ENCODE measurements around the gene GRM4. TPM values are rescaled to one million over a fixed set of nuclear protein-coding genes. Genes with fewer than 3 reads are reported as not detected.

The GRM4 gene
- total RNA-seq, 4 donors from 2014 or later = not detected

GRCh38 chr6:34157851-34158250 is 12.0 kb upstream of the GRM4 start:
- 65 to 67% methylated on average over 6 of the region's 6 CpGs for WGBS, 2 donors
- peaks cover 0 to 18% (median 17%) of the 10 kb centered on the region in 3 donors for H3K9me3 ChIP-seq
- peaks cover 6 to 11% (median 8%) of the 10 kb centered on the region in 3 donors for H3K4me1 ChIP-seq
- no peaks in the 10 kb centered on the region for H3K36me3 ChIP-seq
- H3K27ac ChIP-seq = no peak overlapping the region
- TF ChIP-seq CTCF (IDR thresholded peaks at IDR 0.05) (no peak), POLR2A (IDR thresholded peaks at IDR 0.05) (no peak)
- H3K27me3 ChIP-seq = peaks cover 0 to 40% (median 10%) of the 10 kb centered on the region in 4 donors
- no peak overlapping the region for H3K4me3 ChIP-seq
- DNase-seq = no peak
- intact Hi-C loops (cut with DNase I) = loop anchor here (10.0 kb wide), 1 partner anchor 393 kb away; no protein-coding TSS in a partner anchor

DNA sequence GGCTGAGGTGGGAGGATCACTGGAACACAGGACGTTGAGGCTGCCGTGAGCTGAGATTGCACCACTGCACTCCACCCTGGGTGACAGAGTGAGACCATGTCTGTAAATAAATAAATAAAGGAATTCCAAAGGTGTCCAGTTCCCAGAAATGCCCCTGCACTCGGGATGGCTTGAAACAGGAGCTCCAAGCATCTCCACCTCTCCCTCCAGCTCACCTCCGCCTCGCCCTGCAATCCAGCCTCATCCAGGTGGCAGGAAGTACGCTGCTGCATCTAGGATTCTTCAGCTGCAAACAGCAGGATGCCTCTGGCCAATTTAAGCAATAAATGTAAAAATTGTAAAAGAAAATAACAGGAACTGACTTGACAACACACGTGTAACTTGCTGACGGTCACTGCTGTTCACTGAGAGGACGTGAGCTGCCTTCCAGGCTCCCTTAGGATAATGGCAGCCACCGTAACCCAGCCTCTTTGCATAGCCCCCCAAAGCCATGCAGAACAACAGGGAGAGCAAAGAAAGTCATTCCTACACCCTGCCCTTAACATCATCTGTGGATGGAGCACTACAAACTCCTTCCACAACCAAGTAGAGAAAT is 11.4 kb upstream of the GRM4 start:
- intact Hi-C loops (cut with DNase I) = loop anchor here (10.0 kb wide), 1 partner anchor 393 kb away; no protein-coding TSS in a partner anchor
- Histone ChIP-seq H3K27ac (no peak overlapping the region), H3K9me3 (peaks cover 0 to 18% (median 17%) of the 10 kb centered on the region in 3 donors), H3K4me1 (peaks cover 6 to 11% (median 8%) of the 10 kb centered on the region in 3 donors), H3K4me3 (no peak overlapping the region), H3K36me3 (no peaks in the 10 kb centered on the region), H3K27me3 (peaks cover 0 to 45% (median 12%) of the 10 kb centered on the region in 4 donors)
- TF ChIP-seq CTCF (IDR thresholded peaks at IDR 0.05) (no peak), POLR2A (IDR thresholded peaks at IDR 0.05) (no peak)
- DNase-seq = no peak
- WGBS, 2 donors = 60 to 68% methylated on average over 10 of the region's 10 CpGs

GRCh38 chr6:34155471-34156300 is 9.8 kb upstream of the GRM4 start:
- H3K4me3 ChIP-seq = no peak overlapping the region
- TF ChIP-seq CTCF (IDR thresholded peaks at IDR 0.05) (no peak), POLR2A (IDR thresholded peaks at IDR 0.05) (no peak)
- no peak overlapping the region for H3K27ac ChIP-seq
- no peak for DNase-seq
- no peaks in the 10 kb centered on the region for H3K36me3 ChIP-seq
- intact Hi-C loops (cut with DNase I) = loop anchor here (10.0 kb wide), 1 partner anchor 391 kb away; no protein-coding TSS in a partner anchor
- peaks cover 0 to 61% (median 14%) of the 10 kb centered on the region in 4 donors for H3K27me3 ChIP-seq
- peaks cover 0 to 18% (median 17%) of the 10 kb centered on the region in 3 donors for H3K9me3 ChIP-seq
- peaks cover 6 to 11% (median 8%) of the 10 kb centered on the region in 3 donors for H3K4me1 ChIP-seq
- WGBS, 2 donors = 71 to 79% methylated on average over 7 to 8 of the region's 24 CpGs

DNA sequence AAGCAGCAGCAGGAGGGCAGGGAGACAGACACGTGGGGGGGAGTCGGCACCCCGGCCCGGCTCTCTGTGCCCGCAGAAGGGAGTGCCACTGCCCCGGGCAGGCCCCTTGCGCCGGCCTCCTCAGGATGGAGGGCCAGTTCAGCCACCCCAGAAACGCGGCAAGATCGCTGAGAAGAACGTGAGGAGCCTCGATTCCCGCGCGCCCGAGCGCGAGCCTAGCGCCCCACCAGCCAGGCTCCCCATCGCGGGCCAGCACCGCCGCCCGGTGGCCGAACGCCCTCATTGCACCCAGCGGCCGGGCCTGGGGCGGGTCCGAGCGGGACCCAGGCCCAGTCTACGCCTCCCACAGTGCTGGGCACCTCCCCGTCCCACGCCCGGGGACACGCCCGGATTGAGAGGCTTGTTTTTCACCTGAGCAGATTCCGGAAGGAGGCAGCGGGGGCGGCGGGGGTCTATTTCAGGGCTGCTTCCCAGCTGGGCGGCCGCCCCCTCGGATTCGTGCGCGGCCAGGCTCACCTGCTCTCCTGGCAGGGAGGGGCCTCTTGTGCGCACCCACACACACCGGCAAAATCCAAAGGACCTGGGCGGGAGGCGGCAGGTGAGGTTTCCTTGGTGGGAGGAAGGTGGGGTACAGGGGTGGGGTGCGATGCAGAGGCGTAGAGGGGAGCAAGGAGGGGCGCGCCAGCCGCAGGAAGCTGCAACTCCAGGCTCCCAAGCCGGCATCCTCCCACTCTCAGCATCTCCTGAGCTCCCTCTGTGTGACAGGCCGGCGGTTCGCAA is 9.0 kb upstream of the GRM4 start:
- 29 to 49% methylated on average over 6 to 11 of the region's 61 CpGs for WGBS, 2 donors
- intact Hi-C loops (cut with DNase I) = loop anchor here (10.0 kb wide), 1 partner anchor 390 kb away; no protein-coding TSS in a partner anchor
- Histone ChIP-seq H3K36me3 (no peaks in the 10 kb centered on the region), H3K27me3 (peaks cover 0 to 70% (median 15%) of the 10 kb centered on the region in 4 donors), H3K9me3 (peaks cover 0 to 11% (median 11%) of the 10 kb centered on the region in 3 donors), H3K4me1 (peaks cover 6 to 11% (median 8%) of the 10 kb centered on the region in 3 donors), H3K27ac (no peak overlapping the region), H3K4me3 (peak overlapping the region in 2 of 4 donors; percentile 20 to 49)
- TF ChIP-seq POLR2A (IDR thresholded peaks at IDR 0.05) = no peak
- peak; percentile 87 to 99 (median 97) for TF ChIP-seq CTCF (IDR thresholded peaks at IDR 0.05)
- DNase-seq = no peak
